HEK293T (cell line): Measurements from ENCODE around the gene NEK8.

Experiments used
- CTCF ChIA-PET: fragments of 350-600 bp; formaldehyde crosslinking; extraction: SDS; loops from one replicate; lab custom pipeline; 2021; ENCODE audit warnings: antibody characterized with exemption, inconsistent platforms; lab: Yijun Ruan, JAX
- POLR2A ChIA-PET: fragments of 350-600 bp; formaldehyde crosslinking; extraction: SDS; loops from one replicate; lab custom pipeline; 2020; ENCODE audit warnings: antibody characterized with exemption, inconsistent platforms; lab: Yijun Ruan, JAX
- DNase-seq: peaks from one replicate; pipeline ENCODE4 v3.0.0; 2012; ENCODE audit warnings: mixed read lengths; ENCODE audit errors: extremely low spot score
- ARNT ChIP-seq: fragments of 450-650 bp; IDR thresholded peaks from 2 replicates; pipeline ENCODE4 v1.6.1; 2017; ENCODE audit warnings: mild to moderate bottlenecking
- BHLHE40 ChIP-seq: fragments of 450-650 bp; IDR thresholded peaks from 2 replicates; pipeline ENCODE4 v1.6.1; 2016; ENCODE audit warnings: mild to moderate bottlenecking, moderate library complexity, borderline replicate concordance
- CTBP1 ChIP-seq: fragments of 450-650 bp; IDR thresholded peaks from 2 replicates; pipeline ENCODE4 v1.6.1; 2016; ENCODE audit warnings: borderline replicate concordance
- ELF4 ChIP-seq: fragments of 450-650 bp; IDR thresholded peaks from 2 replicates; pipeline ENCODE4 v1.6.1; 2017; ENCODE audit warnings: antibody characterized with exemption
- FOXA1 ChIP-seq: fragments of 450-650 bp; IDR thresholded peaks from 2 replicates; pipeline ENCODE4 v1.6.1; 2016; ENCODE audit warnings: mild to moderate bottlenecking
- FOXK2 ChIP-seq: fragments of 450-650 bp; IDR thresholded peaks from 2 replicates; pipeline ENCODE4 v1.6.1; 2016; ENCODE audit warnings: mild to moderate bottlenecking
- FOXM1 ChIP-seq: fragments of 450-650 bp; IDR thresholded peaks from 2 replicates; pipeline ENCODE4 v1.6.1; 2017; ENCODE audit warnings: mild to moderate bottlenecking, borderline replicate concordance
- HDGF ChIP-seq: fragments of 450-650 bp; IDR thresholded peaks from 2 replicates; pipeline ENCODE4 v1.6.1; 2017; ENCODE audit warnings: antibody characterized with exemption, borderline replicate concordance
- L3MBTL2 ChIP-seq: fragments of 450-650 bp; conservative IDR thresholded peaks from 2 replicates; pipeline ENCODE4 v1.6.1; 2016; ENCODE audit warnings: mild to moderate bottlenecking
- LEF1 ChIP-seq: fragments of 450-650 bp; IDR thresholded peaks from 2 replicates; pipeline ENCODE4 v1.6.1; 2017; ENCODE audit warnings: mild to moderate bottlenecking, borderline replicate concordance
- NFRKB ChIP-seq: fragments of 450-650 bp; IDR thresholded peaks from 2 replicates; pipeline ENCODE4 v1.6.1; 2016; ENCODE audit warnings: mild to moderate bottlenecking, moderate library complexity
- PKNOX1 ChIP-seq: fragments of 450-650 bp; IDR thresholded peaks from 2 replicates; pipeline ENCODE4 v1.6.1; 2016
- SP1 ChIP-seq: fragments of 450-650 bp; IDR thresholded peaks from 2 replicates; pipeline ENCODE4 v1.6.1; 2017
- SUZ12 ChIP-seq: fragments of 450-650 bp; IDR thresholded peaks from 2 replicates; pipeline ENCODE4 v1.6.1; 2016; ENCODE audit warnings: mild to moderate bottlenecking
- TARDBP ChIP-seq: fragments of 450-650 bp; IDR thresholded peaks from 2 replicates; pipeline ENCODE4 v1.6.1; 2016
- ZNF384 ChIP-seq: fragments of 450-650 bp; IDR thresholded peaks from 2 replicates; pipeline ENCODE4 v1.6.1; 2016

NEK8 gene

DNA sequence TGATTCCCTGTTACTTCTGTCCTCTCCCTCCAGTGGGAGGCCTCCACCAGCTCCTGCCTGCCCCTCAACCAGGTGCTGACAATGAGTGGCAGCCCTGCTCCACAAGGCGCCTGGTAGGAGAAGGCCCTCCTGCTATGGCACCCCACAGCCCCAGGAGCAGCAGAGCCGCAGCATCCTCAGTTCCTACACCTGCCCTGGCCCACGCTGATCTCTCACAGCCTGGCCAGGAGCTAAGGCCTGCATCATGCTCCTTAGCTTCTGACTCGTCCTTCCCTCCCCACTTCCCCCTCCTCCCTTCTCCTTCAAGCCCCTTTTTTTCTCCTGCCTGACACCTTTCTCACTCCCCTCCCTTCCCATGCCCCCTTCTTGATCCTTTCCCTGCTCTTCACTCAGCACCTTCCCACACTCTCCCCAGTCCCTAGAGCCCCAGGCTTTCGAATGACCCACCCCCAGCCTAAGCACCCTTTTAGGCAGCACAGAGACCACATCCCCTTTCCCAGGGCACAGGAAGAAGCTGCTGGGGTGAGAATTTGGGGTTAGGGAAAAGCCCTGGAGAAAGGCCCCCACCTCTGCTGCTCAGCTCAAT lies 23.4 kb upstream of the NEK8 start:
- POLR2A ChIA-PET = interaction anchor here (15.7 kb wide), 1 partner anchor 19 kb away, joined by 309 read pairs; the partner anchor contains the start of genes NEK8, RPL23A and TLCD1
- no peak for TF ChIP-seq ARNT
- TF ChIP-seq FOXM1 = no peak
- TF ChIP-seq FOXA1 = no peak
- no peak for TF ChIP-seq NFRKB
- no peak for TF ChIP-seq ELF4
- no peak for TF ChIP-seq LEF1
- no peak for TF ChIP-seq SUZ12
- TF ChIP-seq PKNOX1 = no peak
- no peak for TF ChIP-seq HDGF
- TF ChIP-seq ZNF384 = no peak
- TF ChIP-seq TARDBP = no peak
- TF ChIP-seq SP1 = no peak
- TF ChIP-seq L3MBTL2 = no peak
- TF ChIP-seq BHLHE40 = no peak
- no peak for TF ChIP-seq FOXK2
- TF ChIP-seq CTBP1 = no peak
- no peak for DNase-seq
- CTCF ChIA-PET = interaction anchor here (0.6 kb wide), 1 partner anchor 23 kb away, joined by 3 read pairs; no protein-coding TSS in a partner anchor

GRCh38 chr17:28705728-28706334 lies 22.8 kb upstream of the NEK8 start:
- no peak for DNase-seq
- TF ChIP-seq FOXA1 (no peak), ZNF384 (no peak), HDGF (no peak), SUZ12 (no peak), FOXK2 (no peak), CTBP1 (no peak), NFRKB (no peak), BHLHE40 (no peak), ELF4 (no peak), ARNT (no peak), PKNOX1 (no peak), TARDBP (no peak), LEF1 (no peak)
- ChIA-PET POLR2A (interaction anchor here (1.1 to 15.7 kb wide), 3 partner anchors 10 to 44 kb away, joined by 3 to 309 read pairs (median 3); partner anchors contain the start of genes NEK8, RPL23A, SDF2 and SUPT6H), CTCF (interaction anchor here (0.6 kb wide), 1 partner anchor 22 kb away, joined by 3 read pairs; no protein-coding TSS in a partner anchor)

GRCh38 chr17:28706471-28707338 lies 21.9 kb upstream of the NEK8 start:
- TF ChIP-seq NFRKB (no peak), SP1 (no peak), HDGF (no peak), SUZ12 (no peak), FOXA1 (no peak), FOXM1 (no peak), TARDBP (no peak), PKNOX1 (no peak), LEF1 (no peak), FOXK2 (no peak), BHLHE40 (no peak), ZNF384 (no peak), ELF4 (no peak), L3MBTL2 (no peak), ARNT (no peak), CTBP1 (no peak)
- POLR2A ChIA-PET = interaction anchor here (1.1 to 15.7 kb wide), 3 partner anchors 9 to 45 kb away, joined by 3 to 309 read pairs (median 3); partner anchors contain the start of genes NEK8, RPL23A, SDF2 and SUPT6H
- CTCF ChIA-PET = interaction anchor here (1.1 kb wide), 1 partner anchor 18 kb away, joined by 3 read pairs; no protein-coding TSS in a partner anchor
- no peak for DNase-seq

GRCh38 chr17:28707339-28707720 lies 21.3 kb upstream of the NEK8 start:
- POLR2A ChIA-PET = interaction anchor here (15.7 kb wide), 1 partner anchor 17 kb away, joined by 309 read pairs; the partner anchor contains the start of genes NEK8, RPL23A and TLCD1
- TF ChIP-seq BHLHE40 (no peak), LEF1 (no peak), PKNOX1 (no peak), CTBP1 (no peak), NFRKB (no peak), L3MBTL2 (no peak), SP1 (no peak), FOXK2 (no peak), ELF4 (no peak), ARNT (no peak), HDGF (no peak), FOXA1 (no peak), ZNF384 (no peak), FOXM1 (no peak), TARDBP (no peak), SUZ12 (no peak)
- no peak for DNase-seq
- CTCF ChIA-PET = interaction anchor here (1.1 kb wide), 1 partner anchor 18 kb away, joined by 3 read pairs; no protein-coding TSS in a partner anchor
